Thyroid gland (tissue), 4 donors: ENCODE data around the gene NCBP2.

Experiments
- CTCF ChIP-seq, 6 experiments: fragments of 200-600 bp in 3 of 6; fragments of 450-650 bp in 3 of 6; sonication (generic) in 3 of 6; IDR thresholded peaks; one replicate each; pipeline ENCODE4 v1.5.1; 2016 to 2019; ENCODE audit warnings: antibody characterized with exemption in 6 of 6, mild to moderate bottlenecking in 2 of 6, inconsistent platforms in 1 of 6, moderate library complexity in 1 of 6
- POLR2A ChIP-seq, 2 donors: fragments of 450-650 bp; IDR thresholded peaks; one replicate each; pipeline ENCODE4 v1.6.1; 2017; ENCODE audit warnings: antibody characterized with exemption in 2 of 2, mild to moderate bottlenecking in 2 of 2, moderate library complexity in 1 of 2

GRCh38 chr3:196951371-196951770, 9.0 kb upstream of the NCBP2 start:
- TF ChIP-seq CTCF (IDR thresholded peaks at IDR 0.05) (no peak), POLR2A (IDR thresholded peaks at IDR 0.05) (no peak)
